ENCODE data around the gene HK1. TPM values are rescaled to one million over a fixed set of nuclear protein-coding genes. Genes with fewer than 3 reads are reported as not detected.

Gene HK1
- total RNA-seq, 1 donor from 2014 or later, result 95.0 TPM

DNA sequence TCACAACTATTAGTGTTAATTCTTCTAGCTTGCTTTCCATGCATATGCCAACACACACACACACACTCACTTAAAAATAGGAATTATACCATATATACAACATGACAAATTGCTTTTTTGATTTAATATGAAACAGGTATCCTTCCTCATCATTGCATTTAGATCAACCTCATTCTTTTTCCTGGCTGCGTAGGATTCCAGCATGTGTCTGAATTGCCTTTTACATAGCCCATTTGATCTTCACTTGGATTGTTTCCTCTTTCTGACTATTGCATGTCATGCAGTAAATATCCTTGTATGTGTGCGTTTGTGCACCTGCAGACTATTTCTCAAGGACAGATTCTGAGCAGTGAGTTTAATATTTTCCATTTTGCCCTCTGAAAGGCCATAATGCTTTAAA is 110.2 kb downstream of the HK1 start:
- no peak overlapping the region for H3K4me3 Mint-ChIP-seq (ENCODE audit: unreplicated experiment)
- FAIRE-seq (no peak), DNase-seq (ENCODE audit: low read depth) (no peak)
- Histone ChIP-seq H3K9ac (ENCODE audit: low read length) (no peak overlapping the region), H3K27ac (ENCODE audit: low read depth, low read length) (no peak overlapping the region), H2AFZ (ENCODE audit: low read depth, low read length) (no peak overlapping the region), H3K4me2 (ENCODE audit: low read length) (no peak overlapping the region), H3K36me3 (ENCODE audit: insufficient read depth, low read length) (peaks cover 24% of the 10 kb centered on the region), H3K4me1 (ENCODE audit: insufficient read depth, low read length) (peaks cover 13% of the 10 kb centered on the region), H3K9me3 (ENCODE audit: insufficient read depth, low read depth, low read length) (no peaks in the 10 kb centered on the region), H3K4me3 (ENCODE audit: insufficient read depth, low read depth, low read length) (no peak overlapping the region), H3K27me3 (ENCODE audit: insufficient read depth, low read length) (no peaks in the 10 kb centered on the region), H3K79me2 (ENCODE audit: insufficient read depth, low read length) (no peaks in the 10 kb centered on the region), H4K20me1 (ENCODE audit: insufficient read depth, low read length) (peaks cover 25% of the 10 kb centered on the region)
- H3K9me3 Mint-ChIP-seq (ENCODE audit: unreplicated experiment), result no peaks in the 10 kb centered on the region
- no peak overlapping the region for H3K27ac Mint-ChIP-seq (ENCODE audit: unreplicated experiment)
- no peaks in the 10 kb centered on the region for H3K27me3 Mint-ChIP-seq (ENCODE audit: low read depth, unreplicated experiment)
- H3K4me1 Mint-ChIP-seq (ENCODE audit: low read depth, unreplicated experiment), result peaks cover 10% of the 10 kb centered on the region
- peaks cover 29% of the 10 kb centered on the region for H3K36me3 Mint-ChIP-seq (ENCODE audit: low read depth, unreplicated experiment)
- TF ChIP-seq, protein P1, sequence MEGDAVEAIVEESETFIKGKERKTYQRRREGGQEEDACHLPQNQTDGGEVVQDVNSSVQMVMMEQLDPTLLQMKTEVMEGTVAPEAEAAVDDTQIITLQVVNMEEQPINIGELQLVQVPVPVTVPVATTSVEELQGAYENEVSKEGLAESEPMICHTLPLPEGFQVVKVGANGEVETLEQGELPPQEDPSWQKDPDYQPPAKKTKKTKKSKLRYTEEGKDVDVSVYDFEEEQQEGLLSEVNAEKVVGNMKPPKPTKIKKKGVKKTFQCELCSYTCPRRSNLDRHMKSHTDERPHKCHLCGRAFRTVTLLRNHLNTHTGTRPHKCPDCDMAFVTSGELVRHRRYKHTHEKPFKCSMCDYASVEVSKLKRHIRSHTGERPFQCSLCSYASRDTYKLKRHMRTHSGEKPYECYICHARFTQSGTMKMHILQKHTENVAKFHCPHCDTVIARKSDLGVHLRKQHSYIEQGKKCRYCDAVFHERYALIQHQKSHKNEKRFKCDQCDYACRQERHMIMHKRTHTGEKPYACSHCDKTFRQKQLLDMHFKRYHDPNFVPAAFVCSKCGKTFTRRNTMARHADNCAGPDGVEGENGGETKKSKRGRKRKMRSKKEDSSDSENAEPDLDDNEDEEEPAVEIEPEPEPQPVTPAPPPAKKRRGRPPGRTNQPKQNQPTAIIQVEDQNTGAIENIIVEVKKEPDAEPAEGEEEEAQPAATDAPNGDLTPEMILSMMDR (IDR thresholded peaks at IDR 0.05; ENCODE audit: insufficient read depth, low read depth, low read length), result no peak
- TF ChIP-seq EZH2 (IDR thresholded peaks at IDR 0.05; ENCODE audit: insufficient read depth, low read length), result no peak

DNA sequence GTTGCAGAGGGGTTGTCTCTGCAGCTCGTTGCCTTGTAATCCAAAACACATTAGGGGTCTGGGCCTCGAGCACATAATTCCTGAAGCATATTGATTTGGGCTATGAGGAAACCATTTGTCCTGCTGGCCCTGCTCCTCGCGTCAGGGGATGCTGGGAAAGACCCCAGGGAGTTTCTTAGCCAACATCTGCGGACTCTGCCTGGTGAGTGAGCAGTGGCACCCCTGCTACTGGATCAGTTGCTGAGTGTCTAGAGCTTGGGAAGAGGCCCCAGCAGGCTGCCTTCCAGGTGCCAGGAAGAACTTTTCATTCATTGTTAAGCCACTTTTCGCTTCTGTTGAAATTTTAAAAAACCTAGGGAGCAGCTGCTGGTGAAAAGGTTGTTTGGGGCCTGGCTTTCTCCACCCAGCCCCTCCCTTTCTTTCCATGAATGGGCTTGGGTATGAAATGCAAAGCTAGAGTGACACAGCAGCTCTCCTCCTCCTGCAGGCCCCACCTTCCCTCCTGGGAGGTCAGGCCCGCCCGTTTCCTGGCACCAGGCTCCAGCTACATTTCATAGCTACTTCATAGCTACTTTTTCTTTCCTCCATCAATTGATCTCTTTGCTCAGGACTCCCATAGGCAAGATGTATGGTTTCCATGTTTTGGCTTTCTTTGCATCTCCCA is 111.7 kb downstream of the HK1 start:
- H3K4me1 ChIP-seq (ENCODE audit: insufficient read depth, low read length), result peaks cover 10% of the 10 kb centered on the region
- FAIRE-seq (no peak), DNase-seq (ENCODE audit: low read depth) (peak; percentile 32)
- H2AFZ ChIP-seq (ENCODE audit: low read depth, low read length), result no peak overlapping the region
- no peaks in the 10 kb centered on the region for H3K9me3 ChIP-seq (ENCODE audit: insufficient read depth, low read depth, low read length)
- peaks cover 15% of the 10 kb centered on the region for H4K20me1 ChIP-seq (ENCODE audit: insufficient read depth, low read length)
- Mint-ChIP-seq H3K9me3 (ENCODE audit: unreplicated experiment) (no peaks in the 10 kb centered on the region), H3K4me3 (ENCODE audit: unreplicated experiment) (no peak overlapping the region), H3K27ac (ENCODE audit: unreplicated experiment) (no peak overlapping the region), H3K36me3 (ENCODE audit: low read depth, unreplicated experiment) (peaks cover 31% of the 10 kb centered on the region), H3K4me1 (ENCODE audit: low read depth, unreplicated experiment) (no peaks in the 10 kb centered on the region), H3K27me3 (ENCODE audit: low read depth, unreplicated experiment) (no peaks in the 10 kb centered on the region)
- H3K4me2 ChIP-seq (ENCODE audit: low read length), result no peak overlapping the region
- H3K36me3 ChIP-seq (ENCODE audit: insufficient read depth, low read length), result peaks cover 14% of the 10 kb centered on the region
- H3K27ac ChIP-seq (ENCODE audit: low read depth, low read length), result no peak overlapping the region
- H3K79me2 ChIP-seq (ENCODE audit: insufficient read depth, low read length), result no peaks in the 10 kb centered on the region
- H3K4me3 ChIP-seq (ENCODE audit: insufficient read depth, low read depth, low read length), result no peak overlapping the region
- no peak overlapping the region for H3K9ac ChIP-seq (ENCODE audit: low read length)
- no peaks in the 10 kb centered on the region for H3K27me3 ChIP-seq (ENCODE audit: insufficient read depth, low read length)
- TF ChIP-seq, protein P1 (IDR thresholded peaks at IDR 0.05; ENCODE audit: insufficient read depth, low read depth, low read length), result no peak
- TF ChIP-seq EZH2 (IDR thresholded peaks at IDR 0.05; ENCODE audit: insufficient read depth, low read length), result no peak

DNA sequence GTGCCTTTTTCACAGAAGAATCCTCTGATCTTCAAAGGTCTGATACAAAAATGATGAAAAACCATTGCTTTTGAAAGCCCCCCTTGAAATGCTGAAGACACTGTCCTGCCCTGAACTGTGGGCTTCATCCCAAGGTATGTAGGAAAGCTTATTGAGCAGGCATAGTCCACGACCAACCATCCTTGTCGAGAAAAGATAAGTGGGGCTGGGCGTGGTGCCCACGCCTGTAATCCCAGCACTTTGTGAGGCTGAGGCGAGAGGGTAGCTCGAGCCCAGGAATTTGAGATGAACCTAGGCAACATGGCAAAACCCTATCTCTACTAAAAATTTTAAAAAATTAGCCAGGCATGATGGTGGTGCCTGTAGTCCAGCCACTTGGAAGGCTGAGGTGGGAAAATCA is 112.9 kb downstream of the HK1 start:
- Histone ChIP-seq H3K27me3 (ENCODE audit: insufficient read depth, low read length) (no peaks in the 10 kb centered on the region), H3K4me2 (ENCODE audit: low read length) (no peak overlapping the region), H3K79me2 (ENCODE audit: insufficient read depth, low read length) (no peaks in the 10 kb centered on the region), H3K9me3 (ENCODE audit: insufficient read depth, low read depth, low read length) (no peaks in the 10 kb centered on the region), H3K36me3 (ENCODE audit: insufficient read depth, low read length) (peaks cover 15% of the 10 kb centered on the region), H3K4me3 (ENCODE audit: insufficient read depth, low read depth, low read length) (no peak overlapping the region), H2AFZ (ENCODE audit: low read depth, low read length) (no peak overlapping the region), H3K4me1 (ENCODE audit: insufficient read depth, low read length) (peaks cover 10% of the 10 kb centered on the region), H4K20me1 (ENCODE audit: insufficient read depth, low read length) (peaks cover 9% of the 10 kb centered on the region), H3K9ac (ENCODE audit: low read length) (no peak overlapping the region), H3K27ac (ENCODE audit: low read depth, low read length) (no peak overlapping the region)
- Mint-ChIP-seq H3K9me3 (ENCODE audit: unreplicated experiment) (no peaks in the 10 kb centered on the region), H3K27ac (ENCODE audit: unreplicated experiment) (no peak overlapping the region), H3K27me3 (ENCODE audit: low read depth, unreplicated experiment) (no peaks in the 10 kb centered on the region), H3K4me1 (ENCODE audit: low read depth, unreplicated experiment) (no peaks in the 10 kb centered on the region), H3K4me3 (ENCODE audit: unreplicated experiment) (no peak overlapping the region), H3K36me3 (ENCODE audit: low read depth, unreplicated experiment) (peaks cover 24% of the 10 kb centered on the region)
- DNase-seq (ENCODE audit: low read depth) (no peak), FAIRE-seq (no peak)
- TF ChIP-seq, protein P1 (IDR thresholded peaks at IDR 0.05; ENCODE audit: insufficient read depth, low read depth, low read length), result no peak
- TF ChIP-seq EZH2 (IDR thresholded peaks at IDR 0.05; ENCODE audit: insufficient read depth, low read length), result no peak

Data from astrocyte (in vitro differentiated cells and primary cell).